ENCODE measurements around the gene MEGF6.

The MEGF6 gene

DNA sequence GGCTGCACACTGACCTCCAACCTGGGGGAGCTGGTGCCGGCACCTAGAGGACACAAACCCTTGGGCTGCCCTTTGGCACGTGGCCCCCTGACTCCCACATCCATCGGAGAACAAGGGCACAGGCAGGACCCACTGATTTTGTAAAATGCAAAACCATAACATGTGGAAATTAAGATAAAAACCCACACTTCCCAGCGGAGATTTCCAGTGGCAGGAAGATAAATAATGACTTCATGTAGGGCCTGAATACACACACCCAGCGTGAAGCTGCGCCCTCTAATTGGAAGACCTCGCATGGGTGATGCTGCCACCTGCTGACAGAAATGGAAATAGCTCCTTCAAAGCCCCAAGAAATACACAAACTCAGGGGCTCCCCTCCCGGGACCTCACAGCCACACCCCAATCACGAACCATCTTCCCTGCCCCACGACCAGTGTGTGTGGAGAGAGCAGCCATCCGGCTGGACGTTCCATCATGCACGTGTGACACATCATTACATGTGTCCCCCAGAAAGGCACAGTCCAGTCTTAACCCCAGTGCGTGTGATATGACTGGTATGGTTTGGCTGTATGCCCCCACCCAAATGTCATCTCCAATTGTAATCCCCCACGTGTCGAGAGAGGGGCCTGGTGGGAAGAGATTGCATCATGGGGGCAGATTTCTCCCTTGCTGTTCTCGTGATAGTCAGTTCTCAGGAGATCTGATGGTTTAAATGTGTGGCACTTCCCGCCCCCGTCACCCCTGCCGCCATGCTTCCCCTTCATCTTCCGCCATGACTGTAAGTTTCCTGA, 7.8 kb upstream of the MEGF6 start:
- Histone ChIP-seq H3K27ac (no peak overlapping the region), H3K4me3 (no peak overlapping the region), H3K36me3 (no peaks in the 10 kb centered on the region), H3K27me3 (peaks cover 0 to 23% of the 10 kb centered on the region in 2 donors), H3K4me1 (peaks cover 0 to 21% (median 17%) of the 10 kb centered on the region in 4 donors), H3K9me3 (no peaks in the 10 kb centered on the region)
- DNase-seq: peak; percentile 82 to 85
- TF ChIP-seq CTCF (IDR thresholded peaks at IDR 0.05): peak; percentile 83 to 85
- intact Hi-C loops (cut with DNase I; ENCODE audit: low total_unique reads): loop anchor here (5.0 kb wide), 2 partner anchors 57 to 167 kb away; partner anchors contain the start of gene ARHGEF16

DNA sequence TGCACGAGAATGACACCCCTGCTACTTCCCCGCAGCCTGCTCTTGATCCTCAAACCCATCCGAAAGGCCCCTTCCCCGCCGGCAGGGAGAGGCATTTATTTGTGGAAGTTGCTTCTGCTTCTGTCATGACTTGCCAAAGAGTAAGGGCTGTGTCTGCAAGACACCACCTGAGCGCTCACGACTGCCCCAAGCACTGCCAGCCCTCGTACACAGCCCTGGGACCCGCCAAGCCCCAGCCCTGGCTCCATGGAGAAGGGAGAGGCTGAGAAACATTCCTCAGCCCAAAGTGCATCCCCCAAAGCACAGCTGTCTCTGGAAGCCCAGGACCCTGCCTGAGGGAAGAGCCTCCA, 7.2 kb upstream of the MEGF6 start:
- no peak for TF ChIP-seq CTCF (IDR thresholded peaks at IDR 0.05)
- Histone ChIP-seq H3K27ac (no peak overlapping the region), H3K4me1 (peaks cover 0 to 15% (median 11%) of the 10 kb centered on the region in 4 donors), H3K36me3 (no peaks in the 10 kb centered on the region), H3K4me3 (no peak overlapping the region), H3K27me3 (peaks cover 0 to 23% of the 10 kb centered on the region in 2 donors), H3K9me3 (no peaks in the 10 kb centered on the region)
- intact Hi-C loops (cut with DNase I; ENCODE audit: low total_unique reads): loop anchor here (5.0 kb wide), 2 partner anchors 56 to 166 kb away; partner anchors contain the start of gene ARHGEF16
- DNase-seq: no peak

DNA sequence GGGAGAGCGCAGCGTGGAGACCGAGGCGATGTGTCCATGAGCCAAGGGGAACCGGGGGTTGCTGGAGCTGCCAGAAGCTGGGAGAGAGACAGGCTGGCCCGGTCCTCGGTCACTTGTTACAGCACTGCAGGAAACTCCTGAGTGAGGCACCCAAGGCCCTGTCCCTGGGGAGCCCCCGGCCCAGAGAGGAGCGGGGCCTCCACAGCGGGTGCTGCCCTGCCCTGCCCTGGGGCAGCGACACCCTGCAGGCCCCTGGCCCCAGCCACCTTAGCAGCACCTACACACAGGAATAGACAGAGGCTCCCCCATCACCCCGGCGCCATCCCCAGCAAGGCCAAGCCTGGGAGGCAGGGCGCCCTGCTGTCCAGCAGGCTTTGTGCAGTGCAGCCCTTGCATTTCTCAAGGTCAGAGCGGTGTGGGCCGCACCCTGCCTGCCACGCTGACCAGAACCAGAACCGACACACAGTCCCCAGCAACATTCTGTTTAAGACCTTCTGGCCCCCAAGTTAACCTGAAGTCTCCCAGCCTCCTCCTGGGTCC, 6.6 kb upstream of the MEGF6 start:
- Histone ChIP-seq H3K4me3 (no peak overlapping the region), H3K27ac (no peak overlapping the region), H3K27me3 (peaks cover 0 to 28% of the 10 kb centered on the region in 2 donors), H3K9me3 (no peaks in the 10 kb centered on the region), H3K4me1 (peaks cover 0 to 9% (median 5%) of the 10 kb centered on the region in 4 donors), H3K36me3 (no peaks in the 10 kb centered on the region)
- TF ChIP-seq CTCF (IDR thresholded peaks at IDR 0.05): no peak
- intact Hi-C loops (cut with DNase I; ENCODE audit: low total_unique reads): loop anchor here (5.0 kb wide), 2 partner anchors 56 to 166 kb away; partner anchors contain the start of gene ARHGEF16
- DNase-seq: no peak

DNA sequence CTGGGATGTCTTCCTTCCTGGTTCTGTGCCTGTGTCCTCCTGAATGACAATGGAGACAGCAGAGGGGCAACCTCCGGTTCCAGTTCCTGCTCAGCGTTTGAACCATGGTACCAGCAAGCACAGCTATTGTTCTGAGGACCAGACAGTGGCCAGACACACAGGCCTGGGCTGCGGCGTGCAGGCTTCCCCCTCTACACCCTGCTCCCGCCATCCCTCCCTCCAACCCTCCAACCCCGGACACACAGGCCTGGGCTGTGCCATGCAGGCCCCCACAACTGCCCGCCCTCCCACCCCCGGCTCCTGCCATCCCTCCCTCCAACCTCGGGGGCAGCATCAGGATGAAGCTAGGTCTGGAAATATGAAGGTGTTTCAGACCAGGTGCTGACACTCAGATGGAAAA, 5.6 kb upstream of the MEGF6 start:
- Histone ChIP-seq H3K27ac (no peak overlapping the region), H3K27me3 (peaks cover 0 to 36% of the 10 kb centered on the region in 2 donors), H3K36me3 (no peaks in the 10 kb centered on the region), H3K4me1 (peaks cover 0 to 9% (median 3%) of the 10 kb centered on the region in 4 donors), H3K4me3 (no peak overlapping the region), H3K9me3 (no peaks in the 10 kb centered on the region)
- no peak for DNase-seq
- no peak for TF ChIP-seq CTCF (IDR thresholded peaks at IDR 0.05)
- intact Hi-C loops (cut with DNase I; ENCODE audit: low total_unique reads): loop anchor here (5.0 kb wide), 2 partner anchors 55 to 165 kb away; partner anchors contain the start of gene ARHGEF16

- no peak for DNase-seq
- H3K27me3 ChIP-seq: peaks cover 0 to 54% of the 10 kb centered on the region in 2 donors
- peak; percentile 47 to 49 for TF ChIP-seq CTCF (IDR thresholded peaks at IDR 0.05)
- no peak overlapping the region for H3K27ac ChIP-seq
- peaks cover 0 to 27% (median 16%) of the 10 kb centered on the region in 4 donors for H3K4me1 ChIP-seq
- no peak overlapping the region for H3K4me3 ChIP-seq
- no peaks in the 10 kb centered on the region for H3K9me3 ChIP-seq
- intact Hi-C loops (cut with DNase I; ENCODE audit: low total_unique reads): loop anchor here (5.0 kb wide), 2 partner anchors 53 to 163 kb away; partner anchors contain the start of gene ARHGEF16
- no peaks in the 10 kb centered on the region for H3K36me3 ChIP-seq
These were observed 3.7 kb upstream of the MEGF6 start for GRCh38 chr1:3614755-3615742.
